Stimulated activated CD4-positive, alpha-beta T cell treated with anti-CD3 and anti-CD28 coated beads, TNF-alpha, amount 100 ng/mL, for 24 hours (primary cell): ENCODE measurements around the gene LPO.

Source experiments
- DNase-seq, 3 experiments: peaks; one replicate each; pipeline ENCODE4 v3.0.0-alpha.2; 2020; ENCODE audit warnings: low read depth in 3 of 3

The LPO gene

GRCh38 chr17:58317421-58318064 is 79.2 kb downstream of the LPO start:
- peak; percentile 55 to 69 (median 62) for DNase-seq

- DNase-seq, result no peak
Observed at GRCh38 chr17:58318065-58318481, 79.7 kb downstream of the LPO start.
